GM04504 (cell line): ENCODE measurements around the gene PLA2G3.
A peak's percentile ranks its signal among the peaks of the same experiment; 100 is the strongest.
"Not testable (repeated sequence)": the region's sequence is repeated elsewhere in the genome, so short reads cannot be mapped to it uniquely, and the experiment has no call there.

Experiments
- DNase-seq: peaks from one replicate; pipeline ENCODE4 v3.0.0-alpha.2; 2012; ENCODE audit warnings: low read depth

Gene PLA2G3, protein sequence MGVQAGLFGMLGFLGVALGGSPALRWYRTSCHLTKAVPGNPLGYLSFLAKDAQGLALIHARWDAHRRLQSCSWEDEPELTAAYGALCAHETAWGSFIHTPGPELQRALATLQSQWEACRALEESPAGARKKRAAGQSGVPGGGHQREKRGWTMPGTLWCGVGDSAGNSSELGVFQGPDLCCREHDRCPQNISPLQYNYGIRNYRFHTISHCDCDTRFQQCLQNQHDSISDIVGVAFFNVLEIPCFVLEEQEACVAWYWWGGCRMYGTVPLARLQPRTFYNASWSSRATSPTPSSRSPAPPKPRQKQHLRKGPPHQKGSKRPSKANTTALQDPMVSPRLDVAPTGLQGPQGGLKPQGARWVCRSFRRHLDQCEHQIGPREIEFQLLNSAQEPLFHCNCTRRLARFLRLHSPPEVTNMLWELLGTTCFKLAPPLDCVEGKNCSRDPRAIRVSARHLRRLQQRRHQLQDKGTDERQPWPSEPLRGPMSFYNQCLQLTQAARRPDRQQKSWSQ

DNA sequence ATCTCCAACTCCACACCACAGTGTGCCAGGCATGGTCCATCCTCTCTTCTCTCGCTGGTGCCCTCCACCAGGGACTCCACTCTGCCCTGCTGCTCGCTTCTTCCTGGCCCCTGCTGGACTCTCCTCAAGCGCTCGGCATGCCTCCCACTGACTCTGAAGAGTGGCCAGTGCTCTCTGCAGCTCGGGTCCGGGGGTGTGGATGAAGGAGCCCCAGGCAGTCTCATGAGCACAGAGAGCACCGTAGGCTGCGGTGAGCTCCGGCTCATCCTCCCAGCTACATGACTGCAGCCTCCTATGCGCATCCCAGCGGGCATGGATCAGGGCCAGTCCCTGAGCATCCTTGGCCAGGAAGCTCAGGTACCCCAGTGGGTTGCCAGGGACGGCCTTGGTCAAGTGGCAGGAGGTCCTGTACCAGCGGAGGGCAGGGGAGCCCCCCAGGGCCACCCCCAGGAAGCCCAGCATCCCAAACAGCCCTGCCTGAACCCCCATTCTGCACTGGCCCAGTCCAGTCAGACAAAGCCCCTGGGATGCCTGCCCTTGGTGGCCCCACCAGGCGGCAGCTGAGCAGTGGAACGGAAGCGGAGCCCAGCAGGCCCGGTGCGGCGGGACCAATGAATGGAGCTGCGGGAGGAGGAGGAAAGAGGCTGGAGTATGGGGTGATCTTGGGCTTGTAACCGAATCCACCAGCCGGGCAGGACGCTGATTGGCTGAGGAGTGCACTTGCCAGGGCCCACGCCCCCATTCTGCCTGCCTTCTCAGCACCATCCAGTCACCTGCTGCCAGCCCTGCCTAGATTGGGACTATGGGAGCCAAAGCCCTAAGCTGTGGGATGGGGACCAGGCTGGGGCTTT lies at the start of gene PLA2G3:
Gene PLA2G3 (minus strand): TSS at position 643 of the 851 bp plus-strand sequence. CDS start 154 bp downstream, at position 489.
- no peak for DNase-seq

DNA sequence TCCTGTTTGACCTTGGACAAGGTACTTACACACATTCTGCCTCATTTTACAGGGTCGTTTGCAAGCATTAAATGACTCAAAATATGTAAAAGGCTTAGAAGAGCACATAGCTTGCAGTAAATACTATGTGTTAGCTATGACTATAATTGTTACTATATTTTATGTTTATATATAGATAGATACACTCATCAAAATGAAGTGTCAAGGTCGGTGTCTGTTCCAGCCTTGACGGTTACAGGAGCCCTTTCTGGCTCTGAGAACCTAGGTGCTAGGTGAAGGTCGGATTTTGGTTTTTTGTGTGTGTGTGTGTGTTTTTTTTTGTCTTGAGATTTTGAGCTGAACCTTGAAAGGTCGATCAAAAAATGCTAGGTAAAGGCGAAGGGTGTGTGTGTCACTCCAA lies 47.3 kb upstream of the PLA2G3 start:
- no peak for DNase-seq

DNA sequence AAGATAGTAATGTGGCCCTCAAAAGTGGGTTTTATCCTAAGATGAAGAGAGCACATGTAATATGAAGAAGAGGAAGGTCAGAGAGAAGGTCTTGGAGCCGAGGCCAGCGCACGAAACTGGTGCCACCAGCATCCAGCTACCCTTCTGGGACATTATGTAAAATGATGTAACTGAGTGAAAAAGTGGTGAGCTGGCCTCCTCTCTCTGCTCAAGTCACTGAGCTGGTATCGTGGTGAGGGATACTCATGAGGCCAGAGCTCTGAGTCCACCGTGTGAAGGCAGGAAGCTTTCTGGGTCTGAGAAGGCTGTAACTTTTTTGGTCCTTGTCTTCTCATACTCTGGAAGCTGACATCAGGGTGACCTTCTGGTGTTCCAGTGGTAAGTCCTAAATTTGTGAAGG lies 44.7 kb upstream of the PLA2G3 start:
- DNase-seq = no peak

DNA sequence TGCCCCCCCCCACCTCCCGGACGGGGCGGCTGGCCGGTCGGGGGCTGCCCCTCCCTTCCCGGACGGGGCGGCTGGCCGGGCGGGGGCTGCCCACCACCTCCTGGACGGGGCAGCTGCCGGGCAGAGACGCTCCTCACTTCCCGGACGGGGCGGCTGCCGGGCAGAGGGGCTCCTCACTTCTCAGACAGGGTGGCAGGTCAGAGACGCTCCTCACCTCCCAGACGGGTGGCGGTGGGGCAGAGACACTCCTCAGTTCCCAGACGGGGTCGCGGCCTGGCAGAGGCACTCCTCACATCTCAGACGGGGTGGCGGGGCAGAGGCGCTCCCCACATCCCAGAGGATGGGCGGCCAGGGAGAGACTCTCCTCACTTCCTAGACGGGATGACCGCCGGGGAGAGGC lies 43.7 kb upstream of the PLA2G3 start:
- no peak for DNase-seq

DNA sequence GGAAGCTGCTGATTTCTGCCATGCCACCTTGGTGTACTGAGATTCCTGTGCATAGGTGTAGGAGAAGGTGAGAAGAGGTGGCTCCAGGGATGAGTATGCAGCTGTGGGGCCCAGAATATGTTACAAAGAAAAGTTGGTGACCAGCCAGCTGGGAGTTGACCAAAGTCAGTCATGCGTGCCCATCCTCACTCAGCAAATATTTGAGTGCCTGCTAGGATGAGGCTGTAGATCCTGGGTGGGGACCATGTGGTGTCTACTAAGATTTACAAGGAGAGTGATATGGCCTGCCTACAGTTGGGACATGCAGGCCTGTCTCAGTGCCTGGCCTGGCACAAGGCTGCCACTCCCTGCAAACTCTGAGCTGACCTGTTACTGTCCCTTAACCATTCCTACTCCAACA lies 39.0 kb upstream of the PLA2G3 start:
- peak; percentile 36 for DNase-seq

DNA sequence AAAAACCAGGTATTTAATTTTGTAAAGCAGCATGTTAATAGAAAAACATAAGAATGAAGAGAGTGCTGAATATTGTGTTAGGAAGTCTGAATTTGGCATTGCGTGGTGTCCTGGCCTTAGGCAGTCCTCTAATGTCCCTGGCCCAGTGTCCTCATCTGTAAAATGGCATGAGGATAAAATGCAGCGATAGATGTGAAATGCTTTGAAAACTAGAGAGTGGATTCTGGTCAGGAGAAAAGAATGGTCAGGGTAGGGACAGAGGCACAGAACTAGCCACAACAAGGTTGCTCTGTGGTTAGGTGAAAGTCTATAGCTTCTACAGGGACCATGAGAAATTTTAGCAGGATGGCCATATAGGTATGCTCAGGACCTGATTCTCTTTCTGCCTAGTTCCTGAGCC lies 38.6 kb upstream of the PLA2G3 start:
- DNase-seq = no peak

DNA sequence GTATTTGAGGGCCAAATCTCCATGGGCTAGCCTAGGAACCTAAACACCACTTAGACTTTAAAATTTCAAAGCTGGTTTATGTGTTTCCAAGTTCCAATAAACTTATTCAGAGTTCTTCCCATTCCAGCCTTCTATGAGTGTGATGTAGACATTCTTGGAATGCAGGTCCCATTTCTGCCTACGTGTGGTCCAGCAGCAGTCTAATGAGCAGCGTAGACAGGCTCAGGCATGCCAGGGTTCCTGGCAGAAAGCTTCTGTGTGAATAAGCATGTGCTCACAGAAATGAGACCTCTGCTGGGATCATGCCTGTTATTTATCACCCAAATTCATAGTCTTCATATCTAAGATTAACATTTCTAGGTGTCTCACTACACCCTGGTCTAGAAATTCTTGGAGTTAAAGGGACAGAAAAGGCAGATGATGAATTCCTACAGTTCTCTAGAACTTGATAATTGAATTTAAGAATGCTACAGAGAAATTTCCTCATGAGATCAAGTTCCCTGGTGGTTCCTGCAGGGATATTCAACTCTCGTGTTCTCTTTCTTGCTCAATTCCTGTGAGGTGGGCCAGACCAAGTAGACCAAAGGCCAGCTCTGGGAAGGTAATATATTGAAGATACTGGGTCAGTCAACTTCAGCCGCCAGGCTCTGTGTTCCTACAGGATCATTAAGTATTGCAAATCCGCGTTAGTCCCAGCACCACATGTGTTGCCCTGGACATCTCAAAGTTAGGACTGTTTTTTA lies 37.3 kb upstream of the PLA2G3 start:
- peak; percentile 82 for DNase-seq

DNA sequence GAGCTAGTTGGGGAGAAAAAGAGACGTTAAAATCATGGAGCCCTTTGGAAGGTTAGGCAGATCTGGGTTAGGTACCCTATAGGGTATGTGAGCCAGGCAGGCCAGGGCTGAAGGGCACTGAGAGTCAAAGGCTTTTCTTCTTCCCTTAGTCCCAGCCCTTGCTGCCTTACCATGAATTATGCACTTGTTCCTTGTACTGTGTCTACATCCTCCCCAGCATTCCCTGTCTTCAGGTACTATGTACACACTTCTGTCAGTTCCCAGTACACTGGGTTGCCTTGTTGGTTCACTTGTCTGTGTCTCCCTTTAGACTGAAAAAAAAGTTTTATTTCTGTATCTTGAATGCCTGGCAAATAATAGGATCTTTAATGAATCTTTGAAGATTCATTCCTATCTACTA lies 36.6 kb upstream of the PLA2G3 start:
- DNase-seq = no peak

DNA sequence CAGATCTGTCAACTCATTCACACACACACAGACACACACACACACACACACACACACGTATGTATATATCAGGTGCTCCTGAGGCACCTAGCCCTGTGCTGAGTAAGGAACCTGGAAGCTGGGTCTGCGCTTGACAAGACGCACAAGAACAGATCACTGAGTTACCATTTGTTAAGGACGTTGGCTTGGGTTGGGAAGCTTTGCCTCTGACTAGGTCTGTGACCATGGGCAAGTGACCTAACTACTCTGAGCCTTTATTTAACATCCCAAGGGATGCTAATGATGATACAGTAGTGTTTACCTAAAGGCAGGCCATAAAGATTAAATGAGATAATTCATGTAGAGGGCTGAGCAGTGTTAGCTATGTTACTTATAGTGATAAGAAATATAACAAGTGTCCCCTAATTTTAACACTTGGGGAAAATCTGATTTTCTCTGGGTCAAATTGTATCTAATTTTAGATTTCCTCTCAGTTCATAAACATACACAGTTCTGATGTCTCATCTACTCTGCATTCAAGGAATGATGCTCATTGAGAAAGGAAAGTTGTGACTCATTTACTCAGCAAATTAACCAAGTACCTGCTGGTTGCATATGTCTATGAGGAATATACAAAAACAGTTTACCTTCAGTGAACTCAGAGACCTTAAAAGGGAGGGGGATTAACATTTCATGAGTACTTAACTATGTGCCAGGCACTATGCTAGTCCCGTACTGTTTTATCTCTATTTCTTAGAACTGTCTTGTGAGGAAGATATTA lies 33.3 kb upstream of the PLA2G3 start:
- peak; percentile 54 for DNase-seq

DNA sequence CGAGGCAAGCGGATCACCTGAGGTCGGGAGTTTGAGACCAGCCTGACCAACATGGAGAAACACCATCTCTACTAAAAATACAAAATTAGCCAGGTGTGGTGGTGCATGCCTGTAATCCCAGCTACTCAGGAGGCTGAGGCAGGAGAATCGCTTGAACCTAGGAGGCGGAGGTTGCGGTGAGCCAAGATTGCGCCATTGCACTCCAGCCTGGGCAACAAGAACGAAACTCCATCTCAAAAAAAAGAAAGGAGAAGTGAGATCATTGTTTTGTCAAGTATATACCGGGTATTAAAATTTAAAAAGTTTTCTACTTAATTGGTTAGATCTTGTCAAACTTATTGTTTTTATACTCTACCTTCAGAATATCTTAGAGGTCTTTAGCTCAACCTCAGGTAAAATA lies 31.4 kb upstream of the PLA2G3 start:
- DNase-seq = not testable (repeated sequence)

DNA sequence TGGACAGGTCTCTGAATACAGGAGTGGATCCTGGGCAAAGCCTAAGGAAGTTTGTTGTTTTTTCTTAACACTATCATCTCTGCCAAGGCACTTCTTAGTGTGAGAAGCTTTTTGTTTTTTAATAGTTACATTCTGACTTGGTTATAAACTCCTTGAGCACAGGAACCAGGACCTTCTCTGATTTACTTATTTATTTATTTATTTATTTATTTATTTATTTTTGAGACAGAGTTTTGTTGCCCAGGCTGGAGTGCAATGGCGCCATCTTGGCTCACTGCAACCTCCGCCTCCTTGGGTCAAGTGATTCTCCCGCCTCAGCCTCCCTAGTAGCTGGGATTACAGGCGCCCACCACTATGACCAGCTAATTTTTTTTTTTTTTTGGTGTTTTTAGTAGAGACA lies 30.7 kb upstream of the PLA2G3 start:
- no peak for DNase-seq

DNA sequence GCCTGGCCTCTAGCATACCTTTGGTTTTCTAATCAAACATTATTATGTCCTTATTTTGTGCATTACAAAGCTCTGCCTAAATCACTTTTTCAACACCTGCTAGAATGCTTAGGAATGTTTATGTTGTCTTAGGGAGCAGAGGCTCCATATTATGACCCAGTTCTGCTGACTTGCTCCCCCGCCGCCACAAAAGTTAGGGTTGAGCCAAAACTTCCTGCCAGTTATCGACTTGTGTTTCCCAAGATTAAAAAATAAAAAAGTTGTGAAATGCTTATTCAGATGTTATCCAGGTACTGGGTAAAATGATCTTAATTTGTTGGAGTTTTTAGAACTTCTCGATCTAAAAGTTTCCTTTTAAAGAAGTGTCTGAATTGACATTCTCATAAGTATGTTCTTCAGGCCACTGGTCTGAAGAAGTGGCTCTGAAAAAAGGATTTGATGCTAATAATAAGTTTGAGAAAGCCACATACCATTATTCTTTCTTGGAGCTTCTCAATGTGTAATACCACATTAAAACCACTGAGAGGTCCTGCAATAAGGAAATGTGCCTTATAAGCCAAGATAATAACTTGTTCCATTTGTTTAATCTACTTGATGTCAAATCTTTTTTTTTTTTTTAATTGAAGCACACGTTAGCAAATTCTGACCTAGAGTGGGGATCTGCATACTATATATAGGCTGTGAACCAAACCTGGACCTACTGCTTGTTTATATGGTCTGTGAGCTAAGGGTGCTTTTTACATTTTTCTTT lies 21.9 kb upstream of the PLA2G3 start:
- no peak for DNase-seq

DNA sequence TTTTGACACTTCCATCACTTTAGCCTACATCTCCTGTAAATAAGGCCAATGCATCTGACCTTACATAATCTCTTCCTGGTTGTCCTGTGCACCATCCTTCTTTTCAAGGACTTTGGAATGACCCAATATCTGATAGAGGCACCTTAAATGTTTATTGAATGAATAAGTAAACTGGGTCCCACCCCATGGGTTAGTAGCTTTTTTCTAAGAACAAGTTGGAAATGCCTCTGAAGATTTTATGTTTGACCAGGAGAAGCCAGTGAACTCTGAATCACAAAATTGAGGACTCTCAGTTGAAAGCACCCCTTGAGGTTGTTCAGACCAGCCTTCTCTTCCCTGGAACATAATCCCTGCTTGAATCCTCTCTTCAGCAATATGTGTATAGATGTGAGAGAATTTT lies 21.1 kb upstream of the PLA2G3 start:
- DNase-seq = no peak

DNA sequence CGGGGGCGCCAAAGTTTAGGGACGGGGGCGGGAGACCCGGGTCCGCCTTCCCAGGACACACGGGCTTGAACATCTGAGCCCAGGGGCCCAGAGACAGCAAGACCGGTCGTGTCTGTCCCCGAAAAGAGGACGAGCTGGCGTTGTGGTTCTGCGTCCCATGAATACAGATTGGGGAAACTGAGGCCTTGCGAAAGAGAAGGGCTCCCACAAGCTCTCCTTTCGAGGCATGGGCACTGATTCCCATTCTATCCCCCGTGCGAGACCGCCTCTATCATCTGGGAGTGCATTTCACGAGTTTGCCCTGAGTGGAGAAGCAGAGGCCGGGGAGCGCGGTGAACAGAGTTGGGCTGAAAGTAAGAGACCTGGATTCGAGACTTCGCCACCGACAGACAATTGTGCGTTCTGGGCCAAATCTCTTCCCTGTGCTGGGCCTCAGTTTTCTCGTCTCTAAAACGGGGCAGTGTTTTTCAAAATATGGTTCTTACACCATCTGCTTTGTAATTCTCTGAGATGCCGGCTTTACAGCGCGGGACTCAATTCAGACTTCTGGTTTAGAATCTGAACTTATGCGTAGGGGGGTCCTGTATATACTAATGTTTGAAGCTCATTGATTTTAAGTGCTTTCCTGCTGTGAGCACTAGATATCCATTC lies 20.1 kb upstream of the PLA2G3 start:
- DNase-seq = no peak

DNA sequence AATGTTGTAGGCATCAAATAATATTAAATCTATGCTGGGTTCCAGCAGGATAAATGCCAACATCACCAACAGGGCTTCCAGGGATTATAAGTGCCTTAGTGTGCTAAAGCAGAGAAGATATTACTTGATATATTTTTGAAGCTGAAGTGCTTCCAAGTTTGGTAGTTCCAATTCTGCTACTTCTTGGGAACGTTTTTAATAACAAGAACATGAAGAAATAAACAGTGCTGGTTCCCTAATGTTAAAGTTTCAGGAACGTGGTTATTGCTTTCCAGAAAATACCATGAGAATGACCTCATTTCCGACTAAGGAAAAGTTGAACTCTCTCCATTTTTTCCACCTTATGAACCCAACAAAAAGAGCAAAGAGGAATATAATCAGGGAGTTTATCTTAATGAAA lies 15.1 kb upstream of the PLA2G3 start:
- DNase-seq = peak; percentile 20

DNA sequence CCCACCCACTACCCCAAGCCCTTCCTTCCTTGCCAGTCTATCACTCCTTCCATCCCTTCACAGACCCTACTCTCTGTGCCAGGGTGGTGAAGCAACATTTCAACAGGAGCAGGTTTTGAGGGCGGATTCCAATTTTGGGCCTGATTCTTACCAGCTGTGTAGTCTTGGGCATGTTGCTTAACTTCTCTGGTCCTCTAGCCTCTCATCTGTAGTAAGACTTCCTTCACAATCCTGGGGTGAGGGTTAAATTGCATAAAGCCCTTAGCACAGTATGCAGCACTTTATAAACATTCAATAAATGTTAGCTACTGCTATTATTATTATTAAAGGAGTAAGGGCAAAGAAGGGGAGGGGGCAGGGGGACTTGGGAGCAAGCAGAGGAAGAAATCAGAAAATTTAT lies 14.7 kb upstream of the PLA2G3 start:
- DNase-seq = no peak

DNA sequence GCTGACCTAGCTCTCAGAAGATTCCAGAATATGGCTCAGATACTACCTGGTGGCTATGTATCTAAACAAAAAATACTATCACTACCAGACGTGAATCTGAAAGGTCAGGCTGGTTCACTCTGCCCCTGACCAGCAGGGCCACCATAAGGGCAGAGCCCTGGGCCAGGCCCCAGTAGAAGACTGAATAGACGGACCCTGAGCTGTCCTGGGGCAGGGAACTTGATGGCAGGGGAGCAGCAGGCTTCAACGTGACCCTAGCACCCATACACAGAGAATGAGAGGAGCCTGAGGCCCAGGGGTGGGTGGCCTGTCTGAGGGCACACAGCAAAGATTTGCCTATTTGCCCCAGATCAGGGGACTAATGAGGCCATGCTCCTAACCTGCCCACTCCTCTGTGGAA lies 13.0 kb upstream of the PLA2G3 start:
- DNase-seq = no peak

DNA sequence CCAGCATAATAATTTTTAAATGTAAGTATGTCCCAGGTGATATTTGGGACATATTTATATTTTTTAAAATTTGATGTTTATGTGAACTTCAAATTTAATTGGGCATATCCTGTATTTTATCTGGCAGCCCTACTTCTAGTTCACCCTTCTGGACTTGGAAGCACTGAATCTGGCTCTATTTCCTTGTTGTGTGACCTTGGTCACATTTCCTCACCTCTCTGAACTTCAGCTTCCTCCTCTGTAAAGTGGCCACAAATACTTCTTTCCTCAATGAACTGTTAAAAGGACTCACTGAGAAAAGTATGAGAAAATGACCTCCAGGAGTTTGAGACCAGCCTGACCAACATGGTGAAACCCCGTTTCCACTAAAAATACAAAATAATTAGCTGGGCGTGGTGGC lies 11.6 kb upstream of the PLA2G3 start:
- no peak for DNase-seq

DNA sequence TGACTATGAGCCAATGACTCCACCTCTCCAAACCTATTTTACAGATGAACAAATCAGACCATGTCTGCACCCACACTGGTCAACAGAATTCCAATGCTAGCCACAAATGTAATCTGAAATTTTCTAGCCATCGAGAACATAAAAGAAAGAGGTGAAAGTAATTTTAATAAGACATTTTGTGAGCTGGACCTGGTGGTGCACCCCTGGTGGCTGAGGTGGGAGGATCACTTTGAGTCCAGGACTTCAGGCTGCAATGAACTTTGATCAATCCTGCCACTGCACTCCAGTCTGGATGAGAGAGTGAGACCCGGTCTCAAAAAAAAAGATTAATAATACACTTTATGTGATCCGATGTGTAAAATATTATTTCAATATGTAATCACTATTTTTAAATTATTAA lies 10.3 kb upstream of the PLA2G3 start:
- DNase-seq = no peak

DNA sequence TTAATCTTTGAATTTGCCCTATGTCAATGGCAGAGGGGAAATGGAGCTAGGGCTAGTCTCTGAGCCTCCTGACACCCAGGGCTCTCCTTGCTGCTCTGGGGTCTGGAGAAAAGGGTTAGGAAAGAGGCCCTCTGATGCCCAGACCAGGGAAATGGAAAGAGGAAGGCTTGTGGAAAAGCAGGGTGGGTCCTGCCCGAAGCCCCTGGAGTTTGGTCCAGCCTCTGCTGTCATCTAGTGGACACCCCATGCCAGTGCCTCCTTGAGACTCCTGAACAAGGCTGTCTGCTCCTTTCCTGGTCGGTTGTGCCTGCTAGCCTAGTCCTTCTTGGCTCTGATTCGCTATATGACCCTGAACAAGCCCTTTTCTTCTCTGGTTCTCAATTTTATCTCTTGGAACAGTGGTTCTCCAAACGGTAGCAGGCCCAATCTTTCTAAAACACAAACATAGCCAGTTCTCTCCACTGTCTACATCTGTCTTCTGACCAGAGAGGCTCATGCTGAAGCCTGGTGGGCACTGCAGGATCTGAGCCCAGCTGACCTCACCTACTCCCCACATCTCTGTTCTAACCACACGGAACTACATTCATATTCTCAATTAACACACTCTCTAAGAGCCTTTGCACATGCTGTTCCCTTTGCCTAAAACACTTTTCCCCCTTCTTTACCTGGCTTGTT lies 8.8 kb upstream of the PLA2G3 start:
- peak; percentile 50 for DNase-seq
